ENCODE results near the gene SERF1B. TPM values are rescaled to one million over a fixed set of nuclear protein-coding genes. Genes with fewer than 3 reads are reported as not detected.
"Not testable (repeated sequence)": the region's sequence is repeated elsewhere in the genome, so short reads cannot be mapped to it uniquely, and the experiment has no call there.

The SERF1B gene
- 10 to 100 TPM in 1 of 2 donors, 1 to 10 TPM in 1; 9.9 to 15.8 TPM for total RNA-seq

GRCh38 chr5:70025106-70025844 is at the start of gene SERF1B:
SERF1B (plus strand) TSS chr5:70025251; CDS start chr5:70025452, 201 bp downstream.
- no CpG with 5 or more reads among the region's 66 CpGs for WGBS, 2 donors
- peak; percentile 97 for ATAC-seq

GRCh38 chr5:69991713-69992112 is 33.3 kb upstream of the SERF1B start:
- DNase-seq; H3K9me3 ChIP-seq; H3K4me3 ChIP-seq; H3K36me3 ChIP-seq (replicated peaks in 1 of 2; ENCODE audit: insufficient read depth in 1 of 2, low read depth in 2 of 2); intact Hi-C loops (cut with DNase I); H3K4me1 ChIP-seq; H3K27me3 ChIP-seq; H3K27ac ChIP-seq; ATAC-seq: not testable (repeated sequence)
- WGBS, 2 donors = no CpG with 5 or more reads among the region's 2 CpGs

More at GRCh38 chr5:70025106-70025844, at the start of gene SERF1B:
- H3K4me3 ChIP-seq; DNase-seq; intact Hi-C loops (cut with DNase I); H3K4me1 ChIP-seq; H3K36me3 ChIP-seq (replicated peaks in 1 of 2; ENCODE audit: insufficient read depth in 1 of 2, low read depth in 2 of 2); H3K27ac ChIP-seq; H3K27me3 ChIP-seq; H3K9me3 ChIP-seq: not testable (repeated sequence)

GRCh38 chr5:69995535-69995934 is 29.5 kb upstream of the SERF1B start:
- intact Hi-C loops (cut with DNase I); H3K4me1 ChIP-seq; DNase-seq; H3K9me3 ChIP-seq; H3K36me3 ChIP-seq (replicated peaks in 1 of 2; ENCODE audit: insufficient read depth in 1 of 2, low read depth in 2 of 2); H3K27me3 ChIP-seq; ATAC-seq; H3K27ac ChIP-seq; H3K4me3 ChIP-seq: not testable (repeated sequence)
- no CpG with 5 or more reads among the region's 1 CpG for WGBS, 2 donors

GRCh38 chr5:70020660-70021059 is 4.4 kb upstream of the SERF1B start:
- not testable (repeated sequence) for DNase-seq
- no CpG with 5 or more reads among the region's 2 CpGs for WGBS, 2 donors

GRCh38 chr5:70025845-70026145 is 744 bp downstream of the SERF1B start:
- ATAC-seq; intact Hi-C loops (cut with DNase I): not testable (repeated sequence)
- WGBS, 2 donors = no CpG with 5 or more reads among the region's 4 CpGs

More at GRCh38 chr5:70020660-70021059, 4.4 kb upstream of the SERF1B start:
- ATAC-seq; H3K9me3 ChIP-seq; H3K27me3 ChIP-seq; H3K27ac ChIP-seq; H3K36me3 ChIP-seq (replicated peaks in 1 of 2; ENCODE audit: insufficient read depth in 1 of 2, low read depth in 2 of 2); H3K4me3 ChIP-seq; H3K4me1 ChIP-seq; intact Hi-C loops (cut with DNase I): not testable (repeated sequence)

GRCh38 chr5:70031204-70031603 is 6.2 kb downstream of the SERF1B start:
- ATAC-seq; DNase-seq; H3K4me3 ChIP-seq; H3K27ac ChIP-seq; H3K27me3 ChIP-seq; H3K9me3 ChIP-seq; intact Hi-C loops (cut with DNase I); H3K36me3 ChIP-seq (replicated peaks in 1 of 2; ENCODE audit: insufficient read depth in 1 of 2, low read depth in 2 of 2); H3K4me1 ChIP-seq: not testable (repeated sequence)
- WGBS, 2 donors = no CpG with 5 or more reads among the region's 5 CpGs

More at GRCh38 chr5:70025845-70026145, 744 bp downstream of the SERF1B start:
- DNase-seq; H3K27ac ChIP-seq; H3K36me3 ChIP-seq (replicated peaks in 1 of 2; ENCODE audit: insufficient read depth in 1 of 2, low read depth in 2 of 2); H3K4me3 ChIP-seq; H3K4me1 ChIP-seq; H3K27me3 ChIP-seq; H3K9me3 ChIP-seq: not testable (repeated sequence)

- H3K27ac ChIP-seq; ATAC-seq; H3K4me1 ChIP-seq; intact Hi-C loops (cut with DNase I); H3K9me3 ChIP-seq; H3K4me3 ChIP-seq; DNase-seq; H3K36me3 ChIP-seq (replicated peaks in 1 of 2; ENCODE audit: insufficient read depth in 1 of 2, low read depth in 2 of 2); H3K27me3 ChIP-seq: not testable (repeated sequence)
These were observed 16.4 kb downstream of the SERF1B start for GRCh38 chr5:70041411-70041810.

GRCh38 chr5:70049790-70050142 is 24.7 kb downstream of the SERF1B start:
- ATAC-seq; H3K4me1 ChIP-seq; H3K27ac ChIP-seq; DNase-seq; H3K36me3 ChIP-seq (replicated peaks in 1 of 2; ENCODE audit: insufficient read depth in 1 of 2, low read depth in 2 of 2); H3K27me3 ChIP-seq; H3K4me3 ChIP-seq; H3K9me3 ChIP-seq; intact Hi-C loops (cut with DNase I): not testable (repeated sequence)
- WGBS, 2 donors = no CpG with 5 or more reads among the region's 16 CpGs

- H3K27me3 ChIP-seq; H3K36me3 ChIP-seq (replicated peaks in 1 of 2; ENCODE audit: insufficient read depth in 1 of 2, low read depth in 2 of 2); H3K4me3 ChIP-seq; ATAC-seq; H3K9me3 ChIP-seq; DNase-seq; intact Hi-C loops (cut with DNase I); H3K27ac ChIP-seq; H3K4me1 ChIP-seq: not testable (repeated sequence)
- no CpG with 5 or more reads among the region's 6 CpGs for WGBS, 2 donors
These were observed 31.4 kb downstream of the SERF1B start for GRCh38 chr5:70056289-70056942.

- H3K36me3 ChIP-seq (replicated peaks in 1 of 2; ENCODE audit: insufficient read depth in 1 of 2, low read depth in 2 of 2); H3K4me1 ChIP-seq; H3K27me3 ChIP-seq; H3K4me3 ChIP-seq; H3K27ac ChIP-seq; intact Hi-C loops (cut with DNase I); DNase-seq; ATAC-seq; H3K9me3 ChIP-seq: not testable (repeated sequence)
- WGBS, 2 donors = no CpG with 5 or more reads among the region's 1 CpG
These were observed 32.1 kb downstream of the SERF1B start for GRCh38 chr5:70057140-70057539.

GRCh38 chr5:70077632-70078031 is 52.6 kb downstream of the SERF1B start:
- H3K27me3 ChIP-seq; DNase-seq; H3K9me3 ChIP-seq; ATAC-seq; H3K4me3 ChIP-seq; H3K27ac ChIP-seq; H3K36me3 ChIP-seq (replicated peaks in 1 of 2; ENCODE audit: insufficient read depth in 1 of 2, low read depth in 2 of 2); H3K4me1 ChIP-seq; intact Hi-C loops (cut with DNase I): not testable (repeated sequence)
- 96 to 100% methylated on average over 4 to 5 of the region's 8 CpGs for WGBS, 2 donors

- no CpG with 5 or more reads among the region's 1 CpG for WGBS, 2 donors
- intact Hi-C loops (cut with DNase I); H3K4me1 ChIP-seq; H3K27ac ChIP-seq; H3K36me3 ChIP-seq (replicated peaks in 1 of 2; ENCODE audit: insufficient read depth in 1 of 2, low read depth in 2 of 2); H3K27me3 ChIP-seq; ATAC-seq; DNase-seq; H3K4me3 ChIP-seq; H3K9me3 ChIP-seq: not testable (repeated sequence)
These were observed 63.9 kb downstream of the SERF1B start for GRCh38 chr5:70088907-70089464.

Measured in body of pancreas (tissue), 4 donors.